ENCODE results near the gene CYTH3. TPM values are rescaled to one million over a fixed set of nuclear protein-coding genes. Genes with fewer than 3 reads are reported as not detected.

CYTH3 gene
- total and polyA plus RNA-seq, 2 of the 13 experiments (the other 11 are each of a cell fraction or from before 2014, with no cell fraction given) = 3.1 to 3.8 TPM

DNA sequence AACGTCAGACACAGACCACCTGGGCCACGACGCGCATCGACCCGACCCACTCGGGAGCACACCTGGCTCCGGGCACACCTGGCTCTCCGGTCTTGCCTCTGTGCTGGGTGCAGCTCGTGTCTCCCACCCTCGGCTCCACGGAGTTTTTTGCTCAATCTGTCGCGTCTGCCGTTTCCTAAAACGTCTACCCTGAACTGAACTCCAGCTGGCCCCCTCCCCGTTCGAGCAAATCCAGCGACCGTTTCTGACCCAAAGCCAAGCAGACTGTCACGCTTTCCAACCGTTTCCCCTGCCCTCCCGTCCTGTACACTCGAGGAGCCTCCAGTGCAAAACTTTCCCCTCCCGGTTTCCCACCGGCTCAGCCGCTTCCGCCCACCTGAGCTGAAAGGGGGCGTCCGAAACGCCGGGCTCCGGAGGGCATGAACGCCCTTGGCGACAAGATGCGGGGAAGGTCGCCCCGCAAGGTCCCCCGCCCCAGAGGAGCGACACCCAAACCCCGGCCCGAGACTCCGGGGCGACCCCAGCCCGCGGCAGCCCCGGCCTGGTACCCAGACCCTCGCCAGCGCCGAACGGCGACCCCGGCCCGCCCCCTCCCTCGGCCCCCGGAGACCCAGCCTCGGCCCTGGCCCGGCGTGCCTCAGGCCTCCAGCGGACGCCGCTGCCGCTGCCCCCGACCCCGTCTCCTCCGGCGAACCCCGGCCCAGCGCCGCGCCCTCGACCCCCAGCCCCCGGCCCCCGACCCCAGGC lies 557 bp downstream of the CYTH3 start (continued):
- TF ChIP-seq, protein P1, sequence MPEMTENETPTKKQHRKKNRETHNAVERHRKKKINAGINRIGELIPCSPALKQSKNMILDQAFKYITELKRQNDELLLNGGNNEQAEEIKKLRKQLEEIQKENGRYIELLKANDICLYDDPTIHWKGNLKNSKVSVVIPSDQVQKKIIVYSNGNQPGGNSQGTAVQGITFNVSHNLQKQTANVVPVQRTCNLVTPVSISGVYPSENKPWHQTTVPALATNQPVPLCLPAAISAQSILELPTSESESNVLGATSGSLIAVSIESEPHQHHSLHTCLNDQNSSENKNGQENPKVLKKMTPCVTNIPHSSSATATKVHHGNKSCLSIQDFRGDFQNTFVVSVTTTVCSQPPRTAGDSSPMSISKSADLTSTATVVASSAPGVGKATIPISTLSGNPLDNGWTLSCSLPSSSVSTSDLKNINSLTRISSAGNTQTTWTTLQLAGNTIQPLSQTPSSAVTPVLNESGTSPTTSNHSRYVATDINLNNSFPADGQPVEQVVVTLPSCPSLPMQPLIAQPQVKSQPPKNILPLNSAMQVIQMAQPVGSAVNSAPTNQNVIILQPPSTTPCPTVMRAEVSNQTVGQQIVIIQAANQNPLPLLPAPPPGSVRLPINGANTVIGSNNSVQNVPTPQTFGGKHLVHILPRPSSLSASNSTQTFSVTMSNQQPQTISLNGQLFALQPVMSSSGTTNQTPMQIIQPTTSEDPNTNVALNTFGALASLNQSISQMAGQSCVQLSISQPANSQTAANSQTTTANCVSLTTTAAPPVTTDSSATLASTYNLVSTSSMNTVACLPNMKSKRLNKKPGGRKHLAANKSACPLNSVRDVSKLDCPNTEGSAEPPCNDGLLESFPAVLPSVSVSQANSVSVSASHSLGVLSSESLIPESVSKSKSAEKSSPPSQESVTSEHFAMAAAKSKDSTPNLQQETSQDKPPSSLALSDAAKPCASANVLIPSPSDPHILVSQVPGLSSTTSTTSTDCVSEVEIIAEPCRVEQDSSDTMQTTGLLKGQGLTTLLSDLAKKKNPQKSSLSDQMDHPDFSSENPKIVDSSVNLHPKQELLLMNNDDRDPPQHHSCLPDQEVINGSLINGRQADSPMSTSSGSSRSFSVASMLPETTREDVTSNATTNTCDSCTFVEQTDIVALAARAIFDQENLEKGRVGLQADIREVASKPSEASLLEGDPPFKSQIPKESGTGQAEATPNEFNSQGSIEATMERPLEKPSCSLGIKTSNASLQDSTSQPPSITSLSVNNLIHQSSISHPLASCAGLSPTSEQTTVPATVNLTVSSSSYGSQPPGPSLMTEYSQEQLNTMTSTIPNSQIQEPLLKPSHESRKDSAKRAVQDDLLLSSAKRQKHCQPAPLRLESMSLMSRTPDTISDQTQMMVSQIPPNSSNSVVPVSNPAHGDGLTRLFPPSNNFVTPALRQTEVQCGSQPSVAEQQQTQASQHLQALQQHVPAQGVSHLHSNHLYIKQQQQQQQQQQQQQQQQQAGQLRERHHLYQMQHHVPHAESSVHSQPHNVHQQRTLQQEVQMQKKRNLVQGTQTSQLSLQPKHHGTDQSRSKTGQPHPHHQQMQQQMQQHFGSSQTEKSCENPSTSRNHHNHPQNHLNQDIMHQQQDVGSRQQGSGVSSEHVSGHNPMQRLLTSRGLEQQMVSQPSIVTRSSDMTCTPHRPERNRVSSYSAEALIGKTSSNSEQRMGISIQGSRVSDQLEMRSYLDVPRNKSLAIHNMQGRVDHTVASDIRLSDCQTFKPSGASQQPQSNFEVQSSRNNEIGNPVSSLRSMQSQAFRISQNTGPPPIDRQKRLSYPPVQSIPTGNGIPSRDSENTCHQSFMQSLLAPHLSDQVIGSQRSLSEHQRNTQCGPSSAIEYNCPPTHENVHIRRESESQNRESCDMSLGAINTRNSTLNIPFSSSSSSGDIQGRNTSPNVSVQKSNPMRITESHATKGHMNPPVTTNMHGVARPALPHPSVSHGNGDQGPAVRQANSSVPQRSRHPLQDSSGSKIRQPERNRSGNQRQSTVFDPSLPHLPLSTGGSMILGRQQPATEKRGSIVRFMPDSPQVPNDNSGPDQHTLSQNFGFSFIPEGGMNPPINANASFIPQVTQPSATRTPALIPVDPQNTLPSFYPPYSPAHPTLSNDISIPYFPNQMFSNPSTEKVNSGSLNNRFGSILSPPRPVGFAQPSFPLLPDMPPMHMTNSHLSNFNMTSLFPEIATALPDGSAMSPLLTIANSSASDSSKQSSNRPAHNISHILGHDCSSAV (CRISPR knock-in tag; IDR thresholded peaks at IDR 0.05; ENCODE audit: borderline replicate concordance) = no peak
- TF ChIP-seq ZNF615 (CRISPR knock-in tag; IDR thresholded peaks at IDR 0.05; ENCODE audit: borderline replicate concordance) (no peak), GABPB1 (CRISPR knock-in tag; IDR thresholded peaks at IDR 0.05) (peak; percentile 35; the same call in 1 of the 2 replicates), SOX13 (IDR thresholded peaks at IDR 0.05) (no peak), SOX13 (CRISPR knock-in tag; conservative IDR thresholded peaks at IDR 0.05 in 1 of 2, IDR thresholded peaks at IDR 0.05 in 1 of 2) (no peak), CENPX (CRISPR knock-in tag; IDR thresholded peaks at IDR 0.05) (no peak), TSC22D2 (CRISPR knock-in tag; IDR thresholded peaks at IDR 0.05; ENCODE audit: borderline replicate concordance) (no peak), CAMTA2 (CRISPR knock-in tag; IDR thresholded peaks at IDR 0.05; ENCODE audit: borderline replicate concordance) (0 out of 2 replicates have a peak, but pooled peaks have one; percentile 33)
- TF ChIP-seq, protein P2, sequence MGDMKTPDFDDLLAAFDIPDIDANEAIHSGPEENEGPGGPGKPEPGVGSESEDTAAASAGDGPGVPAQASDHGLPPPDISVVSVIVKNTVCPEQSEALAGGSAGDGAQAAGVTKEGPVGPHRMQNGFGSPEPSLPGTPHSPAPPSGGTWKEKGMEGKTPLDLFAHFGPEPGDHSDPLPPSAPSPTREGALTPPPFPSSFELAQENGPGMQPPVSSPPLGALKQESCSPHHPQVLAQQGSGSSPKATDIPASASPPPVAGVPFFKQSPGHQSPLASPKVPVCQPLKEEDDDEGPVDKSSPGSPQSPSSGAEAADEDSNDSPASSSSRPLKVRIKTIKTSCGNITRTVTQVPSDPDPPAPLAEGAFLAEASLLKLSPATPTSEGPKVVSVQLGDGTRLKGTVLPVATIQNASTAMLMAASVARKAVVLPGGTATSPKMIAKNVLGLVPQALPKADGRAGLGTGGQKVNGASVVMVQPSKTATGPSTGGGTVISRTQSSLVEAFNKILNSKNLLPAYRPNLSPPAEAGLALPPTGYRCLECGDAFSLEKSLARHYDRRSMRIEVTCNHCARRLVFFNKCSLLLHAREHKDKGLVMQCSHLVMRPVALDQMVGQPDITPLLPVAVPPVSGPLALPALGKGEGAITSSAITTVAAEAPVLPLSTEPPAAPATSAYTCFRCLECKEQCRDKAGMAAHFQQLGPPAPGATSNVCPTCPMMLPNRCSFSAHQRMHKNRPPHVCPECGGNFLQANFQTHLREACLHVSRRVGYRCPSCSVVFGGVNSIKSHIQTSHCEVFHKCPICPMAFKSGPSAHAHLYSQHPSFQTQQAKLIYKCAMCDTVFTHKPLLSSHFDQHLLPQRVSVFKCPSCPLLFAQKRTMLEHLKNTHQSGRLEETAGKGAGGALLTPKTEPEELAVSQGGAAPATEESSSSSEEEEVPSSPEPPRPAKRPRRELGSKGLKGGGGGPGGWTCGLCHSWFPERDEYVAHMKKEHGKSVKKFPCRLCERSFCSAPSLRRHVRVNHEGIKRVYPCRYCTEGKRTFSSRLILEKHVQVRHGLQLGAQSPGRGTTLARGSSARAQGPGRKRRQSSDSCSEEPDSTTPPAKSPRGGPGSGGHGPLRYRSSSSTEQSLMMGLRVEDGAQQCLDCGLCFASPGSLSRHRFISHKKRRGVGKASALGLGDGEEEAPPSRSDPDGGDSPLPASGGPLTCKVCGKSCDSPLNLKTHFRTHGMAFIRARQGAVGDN (CRISPR knock-in tag; IDR thresholded peaks at IDR 0.05) = 0 out of 2 replicates have a peak, but pooled peaks have one; percentile 19
- TF ChIP-seq, protein P3, sequence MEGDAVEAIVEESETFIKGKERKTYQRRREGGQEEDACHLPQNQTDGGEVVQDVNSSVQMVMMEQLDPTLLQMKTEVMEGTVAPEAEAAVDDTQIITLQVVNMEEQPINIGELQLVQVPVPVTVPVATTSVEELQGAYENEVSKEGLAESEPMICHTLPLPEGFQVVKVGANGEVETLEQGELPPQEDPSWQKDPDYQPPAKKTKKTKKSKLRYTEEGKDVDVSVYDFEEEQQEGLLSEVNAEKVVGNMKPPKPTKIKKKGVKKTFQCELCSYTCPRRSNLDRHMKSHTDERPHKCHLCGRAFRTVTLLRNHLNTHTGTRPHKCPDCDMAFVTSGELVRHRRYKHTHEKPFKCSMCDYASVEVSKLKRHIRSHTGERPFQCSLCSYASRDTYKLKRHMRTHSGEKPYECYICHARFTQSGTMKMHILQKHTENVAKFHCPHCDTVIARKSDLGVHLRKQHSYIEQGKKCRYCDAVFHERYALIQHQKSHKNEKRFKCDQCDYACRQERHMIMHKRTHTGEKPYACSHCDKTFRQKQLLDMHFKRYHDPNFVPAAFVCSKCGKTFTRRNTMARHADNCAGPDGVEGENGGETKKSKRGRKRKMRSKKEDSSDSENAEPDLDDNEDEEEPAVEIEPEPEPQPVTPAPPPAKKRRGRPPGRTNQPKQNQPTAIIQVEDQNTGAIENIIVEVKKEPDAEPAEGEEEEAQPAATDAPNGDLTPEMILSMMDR (CRISPR knock-in tag; IDR thresholded peaks at IDR 0.05) = 0 out of 2 replicates have a peak, but pooled peaks have one; percentile 7
- TF ChIP-seq, protein P4, sequence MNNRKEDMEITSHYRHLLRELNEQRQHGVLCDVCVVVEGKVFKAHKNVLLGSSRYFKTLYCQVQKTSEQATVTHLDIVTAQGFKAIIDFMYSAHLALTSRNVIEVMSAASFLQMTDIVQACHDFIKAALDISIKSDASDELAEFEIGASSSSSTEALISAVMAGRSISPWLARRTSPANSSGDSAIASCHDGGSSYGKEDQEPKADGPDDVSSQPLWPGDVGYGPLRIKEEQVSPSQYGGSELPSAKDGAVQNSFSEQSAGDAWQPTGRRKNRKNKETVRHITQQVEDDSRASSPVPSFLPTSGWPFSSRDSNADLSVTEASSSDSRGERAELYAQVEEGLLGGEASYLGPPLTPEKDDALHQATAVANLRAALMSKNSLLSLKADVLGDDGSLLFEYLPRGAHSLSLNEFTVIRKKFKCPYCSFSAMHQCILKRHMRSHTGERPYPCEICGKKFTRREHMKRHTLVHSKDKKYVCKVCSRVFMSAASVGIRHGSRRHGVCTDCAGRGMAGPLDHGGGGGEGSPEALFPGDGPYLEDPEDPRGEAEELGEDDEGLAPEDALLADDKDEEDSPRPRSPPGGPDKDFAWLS (CRISPR knock-in tag; IDR thresholded peaks at IDR 0.05; ENCODE audit: borderline replicate concordance) = no peak
